ENCODE results near the gene ABTB1. TPM values are rescaled to one million over a fixed set of nuclear protein-coding genes. Genes with fewer than 3 reads are reported as not detected.

The ABTB1 gene
- polyA plus RNA-seq, 1 donor from 2014 or later: 2.0 TPM

DNA sequence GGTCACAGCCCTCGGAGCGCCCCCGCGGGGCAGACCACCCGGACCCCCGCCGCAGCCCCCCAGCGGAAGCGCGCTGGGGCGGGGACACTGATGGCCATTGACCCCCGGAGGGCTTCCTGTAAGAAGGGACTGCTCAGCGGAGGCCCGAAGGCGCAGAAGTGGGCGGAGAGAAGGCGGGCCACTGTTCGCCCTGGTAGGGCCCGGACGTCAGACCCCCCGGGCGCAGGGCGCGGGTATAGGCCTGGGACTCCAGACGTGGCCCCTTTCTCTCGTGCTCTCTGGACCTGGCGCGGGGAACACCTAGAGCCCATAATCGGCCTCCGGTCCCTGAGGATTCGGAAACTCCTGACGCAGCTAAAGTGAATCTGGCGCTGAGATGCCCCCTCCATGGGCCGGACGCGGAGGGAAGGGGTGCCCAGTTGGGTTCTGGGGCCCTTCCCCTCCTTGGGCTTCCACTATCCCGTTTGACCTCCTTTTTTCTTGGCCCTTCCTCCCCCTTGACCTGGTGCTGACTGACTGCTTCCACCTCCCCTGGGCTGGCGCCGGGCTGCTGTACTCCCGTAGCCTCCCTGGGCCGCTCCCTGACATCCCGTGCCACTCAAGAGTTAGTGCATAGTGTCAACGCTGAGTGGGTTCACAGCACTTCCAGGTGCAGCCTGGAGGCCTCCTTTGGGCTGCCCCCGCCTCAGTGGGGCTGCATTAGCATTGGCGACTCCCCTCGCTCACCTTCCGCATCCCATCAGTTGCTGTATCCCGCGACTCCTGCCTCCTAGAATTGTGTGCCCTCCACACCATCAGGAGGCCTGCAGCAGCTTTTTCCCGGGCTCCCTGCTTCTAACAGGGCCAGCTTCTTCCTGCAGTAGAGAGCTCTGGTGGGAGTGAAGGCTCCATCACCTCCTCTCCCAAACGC is 694 bp downstream of the ABTB1 start:
- no peaks in the 10 kb centered on the region for H4K20me1 ChIP-seq (ENCODE audit: insufficient read depth)
- TF ChIP-seq EP300 (conservative IDR thresholded peaks at IDR 0.05; ENCODE audit: poor library complexity, severe bottlenecking): no peak
- no peak for TF ChIP-seq TAF1 (IDR thresholded peaks at IDR 0.05; ENCODE audit: low read depth)
- TF ChIP-seq MXI1 (conservative IDR thresholded peaks at IDR 0.05; ENCODE audit: poor library complexity, severe bottlenecking): no peak
- TF ChIP-seq POLR2AphosphoS5 (IDR thresholded peaks at IDR 0.05): peak; percentile 1
- no peak for TF ChIP-seq EZH2 (IDR thresholded peaks at IDR 0.05; ENCODE audit: borderline replicate concordance, insufficient read depth, low read length, poor library complexity, severe bottlenecking)
- TF ChIP-seq, protein P1, sequence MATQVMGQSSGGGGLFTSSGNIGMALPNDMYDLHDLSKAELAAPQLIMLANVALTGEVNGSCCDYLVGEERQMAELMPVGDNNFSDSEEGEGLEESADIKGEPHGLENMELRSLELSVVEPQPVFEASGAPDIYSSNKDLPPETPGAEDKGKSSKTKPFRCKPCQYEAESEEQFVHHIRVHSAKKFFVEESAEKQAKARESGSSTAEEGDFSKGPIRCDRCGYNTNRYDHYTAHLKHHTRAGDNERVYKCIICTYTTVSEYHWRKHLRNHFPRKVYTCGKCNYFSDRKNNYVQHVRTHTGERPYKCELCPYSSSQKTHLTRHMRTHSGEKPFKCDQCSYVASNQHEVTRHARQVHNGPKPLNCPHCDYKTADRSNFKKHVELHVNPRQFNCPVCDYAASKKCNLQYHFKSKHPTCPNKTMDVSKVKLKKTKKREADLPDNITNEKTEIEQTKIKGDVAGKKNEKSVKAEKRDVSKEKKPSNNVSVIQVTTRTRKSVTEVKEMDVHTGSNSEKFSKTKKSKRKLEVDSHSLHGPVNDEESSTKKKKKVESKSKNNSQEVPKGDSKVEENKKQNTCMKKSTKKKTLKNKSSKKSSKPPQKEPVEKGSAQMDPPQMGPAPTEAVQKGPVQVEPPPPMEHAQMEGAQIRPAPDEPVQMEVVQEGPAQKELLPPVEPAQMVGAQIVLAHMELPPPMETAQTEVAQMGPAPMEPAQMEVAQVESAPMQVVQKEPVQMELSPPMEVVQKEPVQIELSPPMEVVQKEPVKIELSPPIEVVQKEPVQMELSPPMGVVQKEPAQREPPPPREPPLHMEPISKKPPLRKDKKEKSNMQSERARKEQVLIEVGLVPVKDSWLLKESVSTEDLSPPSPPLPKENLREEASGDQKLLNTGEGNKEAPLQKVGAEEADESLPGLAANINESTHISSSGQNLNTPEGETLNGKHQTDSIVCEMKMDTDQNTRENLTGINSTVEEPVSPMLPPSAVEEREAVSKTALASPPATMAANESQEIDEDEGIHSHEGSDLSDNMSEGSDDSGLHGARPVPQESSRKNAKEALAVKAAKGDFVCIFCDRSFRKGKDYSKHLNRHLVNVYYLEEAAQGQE (IDR thresholded peaks at IDR 0.05; ENCODE audit: borderline replicate concordance): no peak
- TF ChIP-seq RAD21 (conservative IDR thresholded peaks at IDR 0.05): no peak
- TF ChIP-seq, protein P2, sequence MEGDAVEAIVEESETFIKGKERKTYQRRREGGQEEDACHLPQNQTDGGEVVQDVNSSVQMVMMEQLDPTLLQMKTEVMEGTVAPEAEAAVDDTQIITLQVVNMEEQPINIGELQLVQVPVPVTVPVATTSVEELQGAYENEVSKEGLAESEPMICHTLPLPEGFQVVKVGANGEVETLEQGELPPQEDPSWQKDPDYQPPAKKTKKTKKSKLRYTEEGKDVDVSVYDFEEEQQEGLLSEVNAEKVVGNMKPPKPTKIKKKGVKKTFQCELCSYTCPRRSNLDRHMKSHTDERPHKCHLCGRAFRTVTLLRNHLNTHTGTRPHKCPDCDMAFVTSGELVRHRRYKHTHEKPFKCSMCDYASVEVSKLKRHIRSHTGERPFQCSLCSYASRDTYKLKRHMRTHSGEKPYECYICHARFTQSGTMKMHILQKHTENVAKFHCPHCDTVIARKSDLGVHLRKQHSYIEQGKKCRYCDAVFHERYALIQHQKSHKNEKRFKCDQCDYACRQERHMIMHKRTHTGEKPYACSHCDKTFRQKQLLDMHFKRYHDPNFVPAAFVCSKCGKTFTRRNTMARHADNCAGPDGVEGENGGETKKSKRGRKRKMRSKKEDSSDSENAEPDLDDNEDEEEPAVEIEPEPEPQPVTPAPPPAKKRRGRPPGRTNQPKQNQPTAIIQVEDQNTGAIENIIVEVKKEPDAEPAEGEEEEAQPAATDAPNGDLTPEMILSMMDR (IDR thresholded peaks at IDR 0.05; ENCODE audit: poor library complexity, severe bottlenecking): no peak
- no peaks in the 10 kb centered on the region for H3K79me2 ChIP-seq (replicated peaks; ENCODE audit: insufficient read depth, low read length)
- H3K9me2 ChIP-seq (ENCODE audit: insufficient read depth, low read length): no peaks in the 10 kb centered on the region
- no peaks in the 10 kb centered on the region for H3K27me3 ChIP-seq (ENCODE audit: insufficient read depth, low read depth, low read length)
- H2AFZ ChIP-seq (ENCODE audit: low read depth, low read length): no peak overlapping the region
- H3K27ac ChIP-seq (ENCODE audit: low read length): no peak overlapping the region
- peak overlapping the region; percentile 60 for H3K4me3 ChIP-seq (ENCODE audit: low read length)
- H3K9me3 ChIP-seq (ENCODE audit: low read length): no peaks in the 10 kb centered on the region
- H3K9ac ChIP-seq (ENCODE audit: low read length): peak overlapping the region; percentile 42
- H3K4me2 ChIP-seq (ENCODE audit: low read length): no peak overlapping the region
- no peaks in the 10 kb centered on the region for H3F3A ChIP-seq (ENCODE audit: insufficient read depth, low read length, poor library complexity, severe bottlenecking)
- H3K36me3 ChIP-seq (ENCODE audit: insufficient read depth, low read length): no peaks in the 10 kb centered on the region

DNA sequence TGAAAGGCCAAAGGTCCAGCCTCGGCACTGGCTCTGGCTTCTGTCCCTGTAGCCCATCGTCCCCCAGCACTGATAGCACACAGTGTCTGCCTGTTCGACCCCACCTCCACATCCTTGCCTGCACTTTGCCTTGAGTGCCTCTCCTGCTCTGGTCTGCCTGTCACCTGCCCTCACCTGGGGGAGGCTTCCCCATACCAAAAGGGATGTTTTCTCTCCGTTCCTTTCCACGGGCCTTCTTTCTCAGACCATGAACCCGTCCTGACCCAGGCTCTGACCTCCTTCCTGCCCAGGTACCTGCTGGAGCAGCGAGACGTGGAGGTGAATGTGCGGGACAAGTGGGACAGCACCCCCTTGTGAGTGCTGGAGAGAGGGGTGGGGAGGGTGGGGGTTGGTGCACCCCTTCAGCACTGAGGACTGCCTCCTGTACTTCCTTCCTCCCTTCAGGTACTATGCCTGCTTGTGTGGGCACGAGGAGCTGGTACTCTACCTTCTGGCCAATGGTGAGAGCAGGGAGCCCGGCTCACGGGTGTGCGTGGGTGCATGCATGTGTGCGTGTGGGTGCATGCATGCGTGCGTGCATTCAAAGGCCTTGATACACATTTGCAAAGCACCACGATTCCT is 1.5 kb downstream of the ABTB1 start:
- Histone ChIP-seq H3K9ac (ENCODE audit: low read length) (no peak overlapping the region), H3K27ac (ENCODE audit: low read length) (no peak overlapping the region)

More for the DNA sequence above, 1.5 kb downstream of the ABTB1 start:
- no peak for TF ChIP-seq EP300 (conservative IDR thresholded peaks at IDR 0.05; ENCODE audit: poor library complexity, severe bottlenecking)
- peak; percentile 2 for TF ChIP-seq POLR2AphosphoS5 (IDR thresholded peaks at IDR 0.05)
- no peaks in the 10 kb centered on the region for H3K9me2 ChIP-seq (ENCODE audit: insufficient read depth, low read length)
- H3K36me3 ChIP-seq (ENCODE audit: insufficient read depth, low read length): no peaks in the 10 kb centered on the region
- no peaks in the 10 kb centered on the region for H4K20me1 ChIP-seq (ENCODE audit: insufficient read depth)
- no peaks in the 10 kb centered on the region for H3F3A ChIP-seq (ENCODE audit: insufficient read depth, low read length, poor library complexity, severe bottlenecking)
- H3K79me2 ChIP-seq (replicated peaks; ENCODE audit: insufficient read depth, low read length): no peaks in the 10 kb centered on the region
- no peaks in the 10 kb centered on the region for H3K27me3 ChIP-seq (ENCODE audit: insufficient read depth, low read depth, low read length)
- H3K9me3 ChIP-seq (ENCODE audit: low read length): no peaks in the 10 kb centered on the region
- no peak overlapping the region for H3K4me2 ChIP-seq (ENCODE audit: low read length)
- no peak overlapping the region for H2AFZ ChIP-seq (ENCODE audit: low read depth, low read length)
- H3K4me3 ChIP-seq (ENCODE audit: low read length): no peak overlapping the region
